M059J (cell line): ENCODE data around the gene ARHGEF38. TPM values are rescaled to one million over a fixed set of nuclear protein-coding genes. Genes with fewer than 3 reads are reported as not detected.
"Not testable (repeated sequence)": the region's sequence is repeated elsewhere in the genome, so short reads cannot be mapped to it uniquely, and the experiment has no call there.

Source experiments
- DNase-seq: peaks from one replicate; pipeline ENCODE4 v3.0.0-alpha.2; 2012; ENCODE audit warnings: low read depth
- total RNA-seq: library from RNA; depleted of rRNA; stranded (reverse); fragments of >200 nt; shearing (Covaris generic); gene quantifications from 2 replicates; pipeline ENCODE4 v1.2.3, GENCODE V29; 2014

Gene ARHGEF38
- total RNA-seq, 1 experiment from 2014 or later: 0.02 TPM

DNA sequence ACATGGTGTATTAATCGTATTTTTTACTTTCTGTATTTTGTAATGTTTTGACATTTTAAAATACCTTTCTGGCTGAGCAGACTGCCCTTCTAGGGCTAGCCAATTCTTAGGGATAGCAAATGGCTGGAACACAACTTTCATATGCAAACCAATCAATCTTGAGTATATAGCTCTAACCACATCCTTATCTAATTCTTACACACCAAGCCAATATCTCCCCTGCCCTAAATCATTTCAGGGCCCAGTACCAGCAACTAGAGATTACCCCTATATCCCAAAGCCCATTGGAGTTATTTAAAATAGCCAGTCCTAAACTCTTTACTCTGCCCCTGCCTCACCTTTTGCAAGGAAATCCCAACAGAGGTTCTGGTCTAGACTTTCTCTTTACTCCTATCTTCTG is 97.8 kb downstream of the ARHGEF38 start:
- DNase-seq: no peak

DNA sequence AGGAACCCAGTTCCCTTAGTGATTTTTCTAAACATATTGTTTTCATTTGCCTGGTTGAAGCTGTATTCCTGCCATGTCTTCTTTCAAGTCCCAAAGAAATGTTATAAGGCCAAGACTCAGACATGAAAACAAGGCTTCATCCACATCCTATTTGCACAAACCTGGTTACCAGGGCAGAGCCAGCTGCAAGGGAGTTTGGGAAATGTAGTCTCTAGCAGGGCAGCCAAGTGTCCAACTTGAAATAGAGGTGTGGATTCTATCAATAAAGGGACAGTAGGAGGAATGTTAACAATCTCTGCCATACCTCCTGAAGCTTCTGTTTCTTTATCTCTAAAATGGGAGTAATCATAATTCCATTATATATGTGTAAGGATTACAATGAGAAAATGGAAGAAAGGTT is 99.5 kb downstream of the ARHGEF38 start:
- DNase-seq: no peak

DNA sequence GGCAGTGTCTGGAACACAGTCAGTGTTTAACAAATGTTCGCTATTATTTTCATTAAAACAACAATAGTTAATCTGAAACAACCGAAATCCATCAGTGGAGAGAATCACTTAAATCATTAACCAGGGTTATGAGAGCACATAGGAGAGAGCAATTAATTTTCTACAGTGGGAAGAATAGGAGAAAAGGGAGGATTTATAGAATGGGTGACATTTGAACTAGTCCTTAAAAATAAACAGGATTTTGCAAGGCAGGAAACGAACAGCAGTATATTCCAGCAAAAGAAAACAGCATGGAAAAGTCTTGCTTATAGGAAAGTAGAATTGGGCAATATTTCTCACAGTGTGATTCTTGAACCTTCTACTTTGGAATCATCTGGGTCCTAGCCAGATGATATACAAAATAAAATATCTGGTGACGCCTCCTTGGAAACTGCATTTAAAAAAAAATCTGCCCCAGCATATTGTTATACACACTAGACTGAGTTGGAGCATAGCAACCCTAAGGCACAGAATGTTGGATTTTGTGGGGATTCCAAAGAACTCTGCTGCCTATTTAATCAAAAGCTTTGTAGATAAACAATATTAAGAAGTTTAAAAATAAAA is 100.0 kb downstream of the ARHGEF38 start:
- no peak for DNase-seq

DNA sequence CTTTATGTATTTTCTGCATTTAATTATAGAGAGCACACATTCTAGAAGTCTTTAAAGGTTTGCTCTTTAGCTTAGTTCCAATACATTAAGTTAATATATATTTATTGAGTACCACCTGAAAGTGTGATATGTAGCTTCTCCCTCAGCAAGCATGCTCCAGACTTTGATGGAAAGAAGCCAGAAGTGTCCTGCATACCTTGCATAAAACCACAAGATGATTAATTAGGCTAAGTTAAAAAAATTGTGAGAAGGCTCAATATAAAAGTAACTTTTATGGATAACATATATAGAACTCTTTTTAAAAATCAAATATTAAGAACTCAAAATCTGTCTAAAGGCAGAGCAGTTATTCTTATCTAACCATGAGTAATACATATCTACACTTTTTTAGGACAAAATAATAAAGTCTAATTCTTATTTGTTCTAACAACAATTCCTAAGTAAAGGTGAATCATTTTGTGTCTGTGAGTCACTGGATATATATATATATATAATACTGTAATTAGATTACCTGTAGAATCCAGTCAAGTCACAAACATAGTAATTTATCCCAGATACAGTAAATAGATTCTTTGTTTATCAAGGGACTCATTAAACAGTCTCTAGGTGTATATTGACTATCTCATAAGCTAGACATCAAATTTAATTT is 104.8 kb downstream of the ARHGEF38 start:
- peak; percentile 32 for DNase-seq

DNA sequence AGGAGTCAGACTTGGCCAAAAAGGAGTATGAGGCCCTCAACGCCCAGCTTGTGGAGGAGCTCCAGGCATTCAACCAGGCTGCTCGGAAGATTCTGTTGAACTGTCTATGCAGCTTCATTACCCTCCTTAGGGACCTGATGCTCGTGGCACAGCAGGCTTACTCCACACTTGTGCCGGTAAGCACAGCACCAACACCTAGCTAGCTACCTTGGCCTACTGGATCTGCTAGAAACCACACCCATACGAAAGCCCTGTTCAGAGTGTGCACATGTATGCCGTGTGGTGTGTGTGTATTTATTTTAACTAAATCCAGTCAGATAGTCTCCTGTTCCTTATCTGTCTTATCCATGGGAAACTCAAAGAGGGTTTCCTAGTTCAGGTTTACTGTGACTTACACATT is 106.8 kb downstream of the ARHGEF38 start:
- DNase-seq: no peak

DNA sequence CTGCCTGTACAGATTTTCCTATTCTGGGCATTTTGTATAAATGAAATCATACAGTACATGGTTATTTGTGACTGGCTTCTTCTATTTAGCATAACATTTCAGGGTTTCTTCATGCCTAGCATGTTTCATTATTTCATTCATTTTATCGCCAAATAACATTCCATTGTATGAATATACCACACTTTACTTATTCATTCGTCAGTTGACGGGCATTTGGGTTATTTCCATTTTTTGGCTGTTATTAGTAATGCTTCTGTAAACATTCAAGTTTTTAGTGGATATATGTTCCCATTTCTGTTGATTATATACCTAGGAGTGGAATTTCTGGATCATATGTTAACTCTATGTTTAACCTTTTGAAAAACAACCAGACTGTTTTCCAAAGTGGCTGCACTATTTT is 108.6 kb downstream of the ARHGEF38 start:
- no peak for DNase-seq

DNA sequence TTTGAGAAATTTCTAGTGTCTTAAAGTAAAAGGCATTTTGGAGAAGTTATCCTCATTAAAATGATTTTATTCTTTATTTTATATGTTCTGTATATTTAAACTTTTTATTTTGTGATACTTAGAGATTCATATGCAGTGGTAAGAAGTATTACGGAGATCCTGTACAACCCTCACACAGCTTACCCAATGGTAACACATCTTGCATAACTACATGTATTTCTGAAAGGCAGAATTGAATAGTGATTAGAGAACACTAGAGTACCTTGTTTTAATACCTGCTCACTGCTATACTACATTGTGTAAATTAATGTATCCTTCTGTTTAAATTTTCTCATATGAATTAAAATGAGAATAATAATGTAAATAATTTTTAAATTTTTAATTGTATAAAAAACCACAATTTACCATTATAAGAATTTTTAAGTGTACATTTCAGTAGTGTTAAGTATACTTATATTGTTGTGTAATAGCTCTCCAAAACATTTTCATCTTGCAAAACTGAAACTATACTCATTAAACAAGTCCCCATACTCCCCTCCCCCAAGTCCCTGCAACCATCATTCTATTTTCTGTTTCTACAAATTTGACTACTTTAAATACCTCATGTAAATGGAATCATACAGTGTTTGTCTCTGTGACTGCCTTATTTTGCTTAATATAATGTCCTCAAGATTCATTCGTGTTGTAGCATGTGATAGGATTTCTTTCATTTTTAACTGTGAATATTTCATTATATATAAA is 110.7 kb downstream of the ARHGEF38 start:
- no peak for DNase-seq

DNA sequence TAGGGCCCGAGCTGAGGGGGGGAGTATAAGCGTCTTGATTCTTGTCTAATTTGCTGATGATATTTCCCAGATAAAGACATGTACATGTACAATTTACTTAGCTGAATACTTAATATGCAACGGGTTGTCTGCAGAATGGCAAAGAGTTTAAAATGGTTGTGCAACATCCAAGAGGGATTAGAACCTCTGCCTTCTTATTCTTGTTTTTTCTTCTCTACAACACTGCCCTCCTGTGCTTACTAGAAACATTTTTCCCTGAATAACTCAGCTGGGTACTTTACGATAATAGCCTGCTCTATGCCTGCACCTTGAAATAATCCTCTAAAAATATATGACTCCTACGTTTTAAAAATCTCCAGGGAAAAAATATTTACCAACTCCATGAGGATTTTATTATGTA is 114.3 kb downstream of the ARHGEF38 start:
- DNase-seq: peak; percentile 54

DNA sequence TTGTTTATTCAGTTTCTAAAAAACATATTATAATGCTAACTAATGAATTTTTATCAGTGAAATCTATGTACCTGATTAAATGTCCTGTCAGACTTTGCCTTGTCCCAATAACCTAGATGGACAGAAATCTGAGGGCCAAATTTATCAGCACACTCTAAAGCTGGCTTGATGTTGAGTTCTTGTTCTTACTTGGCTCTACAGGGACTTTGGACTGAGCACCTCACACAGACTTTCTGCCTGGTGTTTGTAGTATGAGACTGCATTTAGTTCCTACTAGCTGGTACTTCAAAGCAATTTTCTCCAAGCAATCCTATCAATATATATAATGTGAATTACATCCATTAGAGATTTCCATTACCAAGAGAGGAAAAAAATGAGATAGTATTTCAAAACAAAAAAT is 118.3 kb downstream of the ARHGEF38 start:
- DNase-seq: no peak

DNA sequence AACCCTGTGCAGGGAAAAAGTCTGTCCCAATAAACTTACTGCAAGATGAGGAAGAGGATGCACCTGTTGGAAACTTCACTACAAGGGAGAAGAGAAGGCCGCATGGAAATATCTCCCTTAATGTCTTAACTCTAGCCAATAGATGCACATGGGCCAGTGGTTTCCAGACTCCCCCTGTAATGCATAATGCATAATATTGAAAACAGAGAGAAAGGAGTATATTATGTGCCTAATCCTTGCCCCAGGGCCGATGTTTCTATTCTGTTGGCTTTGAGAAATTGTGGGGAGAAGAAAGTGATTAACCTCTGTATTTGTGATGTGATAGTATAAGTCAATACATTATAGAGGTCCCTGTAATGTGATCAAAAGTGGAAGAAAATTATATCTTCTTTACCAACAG is 118.9 kb downstream of the ARHGEF38 start:
- DNase-seq: no peak

DNA sequence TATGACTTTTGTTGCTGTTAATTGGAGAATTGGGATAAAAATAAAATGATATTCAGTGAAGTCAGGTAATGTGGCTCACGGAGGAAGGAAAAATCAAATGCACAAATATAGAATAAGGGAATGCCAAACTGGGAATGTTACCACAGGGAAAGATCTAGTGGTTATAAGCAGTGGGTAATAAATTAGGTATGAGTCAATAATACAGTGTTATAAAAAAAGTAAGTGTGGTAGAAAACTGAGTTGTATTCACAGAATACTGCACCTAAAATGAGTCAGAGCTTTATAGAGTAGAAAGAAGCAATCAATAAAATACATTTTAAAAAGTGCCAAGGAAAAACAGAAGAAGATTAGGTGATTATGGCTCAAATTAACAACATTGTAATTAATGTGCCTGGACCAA is 121.6 kb downstream of the ARHGEF38 start:
- peak; percentile 7 for DNase-seq

DNA sequence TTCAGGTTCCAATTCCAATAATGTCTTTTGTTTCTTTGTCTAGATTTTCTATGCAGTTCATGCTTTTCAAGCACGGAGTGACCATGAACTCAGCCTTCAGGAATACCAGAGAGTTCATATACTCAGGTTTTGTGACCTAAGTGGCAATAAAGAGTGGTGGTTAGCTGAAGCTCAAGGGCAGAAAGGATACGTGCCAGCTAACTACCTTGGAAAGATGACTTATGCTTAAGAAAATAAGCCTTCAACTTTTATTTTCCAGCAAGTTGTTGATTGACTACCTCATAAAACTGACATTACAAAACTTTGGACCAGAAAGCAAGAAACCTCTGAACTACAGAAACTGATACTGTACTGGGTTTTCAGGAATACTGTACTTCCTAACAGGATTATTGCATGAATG is 125.3 kb downstream of the ARHGEF38 start:
- DNase-seq: peak; percentile 49

DNA sequence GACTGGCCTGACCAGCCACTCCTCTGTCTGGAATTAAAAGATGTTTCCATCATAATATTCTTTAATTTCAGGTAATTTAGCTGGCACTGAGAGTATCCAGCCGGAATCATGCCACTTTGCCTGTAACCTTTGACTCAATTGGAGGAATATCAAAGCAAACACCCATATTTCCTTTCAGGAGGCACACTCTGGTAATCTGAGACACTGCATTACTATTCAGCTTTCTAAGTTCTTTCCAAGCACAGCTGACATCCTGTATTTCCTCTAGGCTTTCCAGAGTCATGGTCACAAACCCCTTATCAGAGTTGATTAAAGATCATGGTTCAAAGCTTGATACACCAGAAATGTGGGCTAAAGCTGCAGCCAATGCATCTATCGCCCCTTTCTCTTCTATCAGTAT is 126.8 kb downstream of the ARHGEF38 start:
- peak; percentile 43 for DNase-seq

DNA sequence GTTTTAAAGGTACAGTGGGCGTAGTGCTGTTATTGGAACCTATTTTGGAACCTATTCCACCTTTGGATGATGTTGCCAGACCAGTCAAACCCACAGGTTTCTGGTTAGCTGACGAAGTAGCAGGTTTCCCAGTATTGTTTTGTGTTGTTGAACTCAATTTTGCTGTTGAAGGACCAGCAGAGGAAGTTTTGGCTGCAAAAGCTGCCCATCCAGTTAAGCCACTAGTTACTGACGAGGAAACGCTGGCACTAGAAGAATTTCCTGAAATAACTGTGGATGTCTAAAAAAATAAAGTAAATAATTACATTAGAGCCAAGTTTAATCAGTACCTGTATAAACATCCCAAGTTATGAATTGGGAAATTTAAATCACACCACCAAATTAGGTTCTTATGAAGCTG is 130.6 kb downstream of the ARHGEF38 start:
- no peak for DNase-seq

DNA sequence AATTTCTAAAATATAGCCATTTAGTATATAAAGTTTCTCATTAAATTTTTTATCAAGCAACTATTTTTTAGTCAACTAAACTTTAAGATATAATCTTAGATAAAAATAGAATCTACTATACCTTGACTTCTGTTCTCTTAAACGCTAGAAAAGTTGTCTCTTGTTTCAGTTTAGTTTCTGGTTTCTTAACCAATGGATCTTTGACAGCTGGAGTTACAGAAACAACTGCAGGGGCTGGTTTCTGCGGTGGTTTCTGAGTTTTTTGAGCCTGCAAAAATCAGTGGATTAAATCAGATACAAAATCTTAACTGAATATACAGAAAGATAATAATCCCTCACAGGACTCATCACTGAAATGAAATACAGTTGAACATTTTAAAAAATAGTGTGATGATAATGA is 134.2 kb downstream of the ARHGEF38 start:
- DNase-seq: no peak

DNA sequence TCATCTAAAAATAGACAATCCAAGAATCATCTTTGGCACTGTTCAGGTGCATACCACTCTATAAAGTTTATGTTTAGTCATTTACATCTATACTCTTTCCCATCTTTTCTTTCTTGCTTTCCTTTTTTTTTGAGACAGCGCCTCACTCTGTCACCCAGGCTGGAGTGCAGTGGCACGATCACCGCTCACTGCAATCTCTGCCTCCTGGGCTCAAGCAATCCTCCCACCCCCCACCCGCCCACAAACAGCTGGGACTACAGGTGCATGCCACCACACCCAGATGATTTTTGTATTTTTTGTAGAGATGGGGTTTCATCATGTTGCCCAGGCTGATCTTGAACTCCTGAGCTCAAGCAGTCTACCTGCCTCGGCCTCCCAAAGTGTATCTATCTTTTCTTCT is 142.4 kb downstream of the ARHGEF38 start:
- DNase-seq: not testable (repeated sequence)

DNA sequence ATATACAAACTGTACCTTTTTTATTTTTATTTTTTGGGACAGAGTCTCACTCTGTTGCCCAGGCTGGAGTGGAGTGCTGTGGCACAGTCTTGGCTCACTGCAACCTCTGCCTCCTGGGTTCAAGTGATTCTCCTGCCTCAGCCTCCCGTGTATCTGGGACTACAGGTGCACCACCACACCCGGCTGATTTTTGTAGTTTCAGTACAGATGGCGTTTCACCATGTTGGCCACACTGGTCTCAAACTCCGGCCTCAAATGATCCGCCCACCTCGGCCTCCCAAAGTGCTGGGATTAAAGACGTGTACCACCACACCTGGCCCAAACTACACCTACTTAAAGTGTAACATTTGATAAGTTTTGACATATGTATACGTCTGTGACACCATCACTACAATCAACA is 143.4 kb downstream of the ARHGEF38 start:
- DNase-seq: not testable (repeated sequence)

DNA sequence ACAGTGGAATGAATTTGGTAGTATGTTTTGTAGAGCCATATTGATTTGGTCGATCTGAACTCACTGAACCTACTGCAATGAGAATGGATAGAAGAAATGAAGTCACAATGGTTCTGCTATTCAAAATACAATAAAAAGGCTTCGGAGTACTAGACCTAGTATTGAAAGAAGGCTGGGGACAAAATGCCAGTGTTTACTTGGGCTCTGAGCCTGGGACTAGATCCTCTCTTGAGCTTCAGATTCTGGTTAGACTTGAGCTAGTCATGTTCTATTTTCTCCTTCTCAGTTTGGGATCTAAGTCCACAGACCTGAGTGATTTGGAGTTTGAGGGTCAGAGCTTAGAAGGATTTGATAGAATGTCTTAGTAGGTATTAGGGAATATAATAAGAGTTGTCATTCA is 146.2 kb downstream of the ARHGEF38 start:
- no peak for DNase-seq

DNA sequence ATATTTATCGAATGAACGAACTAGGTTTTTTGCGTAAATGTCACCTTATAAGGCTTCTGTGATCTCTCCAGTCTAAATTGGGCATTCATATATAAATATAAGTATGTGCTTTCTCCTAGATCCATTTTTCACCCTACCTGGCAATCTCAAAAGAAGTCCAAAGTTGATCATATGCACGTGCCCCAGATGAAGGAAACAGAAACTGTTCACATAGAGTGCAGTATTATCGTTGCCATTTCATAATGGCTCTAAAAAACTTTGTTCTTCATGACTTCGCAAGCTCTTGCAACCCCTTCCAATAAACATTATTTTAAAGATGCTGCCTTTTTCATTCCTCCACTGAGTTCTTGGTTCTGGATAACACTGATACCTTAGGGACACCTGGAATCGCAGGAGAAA is 155.4 kb downstream of the ARHGEF38 start:
- DNase-seq: no peak

DNA sequence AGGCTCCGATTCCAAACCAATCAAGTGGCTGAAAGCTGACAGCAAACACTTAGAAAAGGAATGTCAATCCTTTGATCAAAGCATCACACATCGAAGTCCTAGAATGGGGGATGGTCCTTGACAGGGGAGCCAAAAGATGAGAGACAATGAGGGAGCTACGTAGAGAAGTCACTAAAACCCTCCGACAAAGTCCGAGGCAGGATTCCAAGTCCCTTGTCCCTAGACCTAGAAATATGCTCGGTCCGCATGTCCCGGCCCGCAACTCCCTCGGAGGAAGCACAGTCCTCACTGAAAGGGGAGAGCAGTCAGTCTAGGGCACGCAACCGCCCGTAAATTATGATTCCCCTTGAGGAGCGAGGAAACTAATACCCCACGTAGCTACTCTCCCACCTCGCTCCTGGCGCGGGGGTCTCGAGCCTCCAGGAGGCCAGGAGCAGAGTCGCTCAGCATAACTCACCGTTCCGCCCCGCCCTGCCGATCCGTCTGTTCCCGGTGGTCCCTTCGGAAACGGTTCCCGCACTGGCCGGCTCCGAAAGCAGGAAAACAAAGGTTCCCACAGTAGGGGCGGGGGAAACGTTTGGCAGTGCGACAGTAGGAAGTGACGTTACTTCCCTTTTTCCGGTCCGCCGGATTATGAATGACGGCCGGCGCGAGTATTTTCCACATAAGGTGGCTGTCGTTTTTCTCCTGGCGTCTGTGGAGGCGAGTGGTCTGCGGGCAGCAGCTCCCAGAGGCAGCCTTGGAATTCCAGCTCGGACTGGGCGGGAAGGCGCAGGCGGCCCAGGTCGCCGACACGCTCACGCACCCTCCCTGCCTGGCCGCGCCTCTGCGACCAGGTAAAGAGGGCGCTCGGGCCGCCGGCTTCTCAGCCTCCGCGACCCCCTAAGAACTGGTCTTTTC is 156.0 kb downstream of the ARHGEF38 start, which contains the start of the genes GSTCD and INTS12:
Gene GSTCD, plus strand, starts transcription at position 604 of the 900 bp plus-strand sequence. CDS start 8,830 bp downstream, outside the sequence.
Gene INTS12, minus strand, starts transcription at position 509 of the 900 bp plus-strand sequence. CDS start 8,684 bp downstream, outside the sequence.
- DNase-seq: peak; percentile 82

DNA sequence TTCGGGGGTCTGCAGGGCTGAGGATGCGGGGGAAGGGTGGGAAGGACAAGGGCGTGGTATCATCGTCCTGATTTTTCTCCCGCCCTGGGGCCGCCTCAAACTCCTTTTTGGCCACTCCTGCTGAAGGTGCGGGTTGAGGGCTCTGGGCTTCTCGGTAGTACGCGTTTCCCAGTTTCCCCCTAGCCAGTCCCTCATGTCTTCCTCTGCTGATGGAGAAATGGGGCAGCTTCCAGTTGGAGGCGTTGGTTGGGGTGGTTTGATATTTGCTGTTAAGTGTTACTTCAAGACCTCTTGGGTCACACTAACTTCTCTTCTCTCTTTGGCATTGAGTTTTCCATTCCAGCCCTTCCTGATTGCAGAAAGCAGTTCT is 156.6 kb downstream of the ARHGEF38 start:
- peak; percentile 30 for DNase-seq
